GM21528 (cell line): Measurements from ENCODE around the gene RTN4RL1.

Experiments used
- ATAC-seq: cut with Tn5 transposase; IDR thresholded peaks from one replicate; pipeline ENCODE4 v1.9.1; 2021; ENCODE audit warnings: mild to moderate bottlenecking, moderate library complexity; ENCODE audit not compliant: unreplicated experiment, low FRiP score

Gene RTN4RL1

GRCh38 chr17:2025220-2025621 is at the start of gene RTN4RL1:
RTN4RL1 (minus strand) TSS chr17:2025334; CDS start chr17:2024865, 469 bp downstream.
- no peak for ATAC-seq

GRCh38 chr17:2074919-2075318 is 49.8 kb upstream of the RTN4RL1 start:
- ATAC-seq = no peak

- no peak for ATAC-seq
Measured at GRCh38 chr17:2071455-2072281, 46.5 kb upstream of the RTN4RL1 start.

- no peak for ATAC-seq
Measured at GRCh38 chr17:2071024-2071385, 45.9 kb upstream of the RTN4RL1 start.

GRCh38 chr17:2070241-2071023 is 45.3 kb upstream of the RTN4RL1 start:
- ATAC-seq = peak; percentile 63

GRCh38 chr17:2068519-2069051 is 43.5 kb upstream of the RTN4RL1 start:
- no peak for ATAC-seq

- no peak for ATAC-seq
Measured at GRCh38 chr17:2068031-2068518, 42.9 kb upstream of the RTN4RL1 start.

GRCh38 chr17:2067608-2068024 is 42.5 kb upstream of the RTN4RL1 start:
- ATAC-seq = no peak

GRCh38 chr17:2067048-2067561 is 42.0 kb upstream of the RTN4RL1 start:
- ATAC-seq = no peak

GRCh38 chr17:2065949-2066400 is 40.8 kb upstream of the RTN4RL1 start:
- ATAC-seq = no peak

GRCh38 chr17:2064980-2065785 is 40.0 kb upstream of the RTN4RL1 start:
- ATAC-seq = no peak

- ATAC-seq = no peak
Measured at GRCh38 chr17:2064520-2064971, 39.4 kb upstream of the RTN4RL1 start.

- no peak for ATAC-seq
Measured at GRCh38 chr17:2064147-2064489, 39.0 kb upstream of the RTN4RL1 start.

GRCh38 chr17:2063261-2064146 is 38.4 kb upstream of the RTN4RL1 start:
- no peak for ATAC-seq

- no peak for ATAC-seq
Measured at GRCh38 chr17:2062571-2063183, 37.5 kb upstream of the RTN4RL1 start.

- ATAC-seq = no peak
Measured at GRCh38 chr17:2061441-2061958, 36.4 kb upstream of the RTN4RL1 start.

GRCh38 chr17:2060681-2061440 is 35.7 kb upstream of the RTN4RL1 start:
- ATAC-seq = no peak

- no peak for ATAC-seq
Measured at GRCh38 chr17:2060385-2060658, 35.2 kb upstream of the RTN4RL1 start.
